Fibroblast of lung (primary cell): Measurements from ENCODE around the gene TBCA. TPM values are rescaled to one million over a fixed set of nuclear protein-coding genes. Genes with fewer than 3 reads are reported as not detected.

ENCODE experiments used
- DNase-seq, 2 donors: peaks; one replicate each; pipeline versions ENCODE4 v3.0.0 to v3.0.0-alpha.2; 2010; ENCODE audit warnings: low read depth in 2 of 2
- H2AFZ ChIP-seq: 2 replicates; pipeline ENCODE4 v1.5.1; 2012; ENCODE audit warnings: low read length, control low read depth, inconsistent platforms
- H3K27ac ChIP-seq: 2 replicates; pipeline ENCODE4 v1.5.1; 2011; ENCODE audit warnings: low read length, control low read depth; ENCODE audit not compliant: insufficient read depth
- H3K27me3 ChIP-seq: 2 replicates; pipeline ENCODE4 v1.5.1; 2011; ENCODE audit warnings: mild to moderate bottlenecking, low read length; ENCODE audit not compliant: control insufficient read depth, insufficient read depth
- H3K36me3 ChIP-seq: 2 replicates; pipeline ENCODE4 v1.5.1; 2011; ENCODE audit warnings: low read length; ENCODE audit not compliant: control insufficient read depth, insufficient read depth
- H3K4me1 ChIP-seq: 2 replicates; pipeline ENCODE4 v1.5.1; 2011; ENCODE audit warnings: low read length; ENCODE audit not compliant: control insufficient read depth, insufficient read depth; ENCODE audit errors: extremely low read depth
- H3K4me2 ChIP-seq: 2 replicates; pipeline ENCODE4 v1.5.1; 2011; ENCODE audit warnings: low read length, control low read depth; ENCODE audit not compliant: insufficient read depth; ENCODE audit errors: extremely low read depth
- H3K4me3 ChIP-seq, 4 experiments: fragments of 200-600 bp in 1 of 4; sonication (generic) in 1 of 4; replicated peaks in 1 of 4; 2 replicates each; pipeline ENCODE4 v1.5.1; 2011 to 2016; ENCODE audit warnings: low read length in 4 of 4, low read depth in 3 of 4, mild to moderate bottlenecking in 3 of 4, control low read depth in 2 of 4, inconsistent platforms in 1 of 4, mixed read lengths in 1 of 4; ENCODE audit not compliant: insufficient read depth in 1 of 4; ENCODE audit errors: control extremely low read depth in 1 of 4
- H3K79me2 ChIP-seq: 2 replicates; pipeline ENCODE4 v1.5.1; 2012; ENCODE audit warnings: mild to moderate bottlenecking, low read length, inconsistent platforms; ENCODE audit not compliant: control insufficient read depth, insufficient read depth
- H3K9ac ChIP-seq: 2 replicates; pipeline ENCODE4 v1.5.1; 2011; ENCODE audit warnings: mild to moderate bottlenecking, low read length, control low read depth; ENCODE audit not compliant: insufficient read depth
- H3K9me3 ChIP-seq: 2 replicates; pipeline ENCODE4 v1.5.1; 2012; ENCODE audit warnings: low read depth, low read length; ENCODE audit not compliant: control insufficient read depth, insufficient read depth
- H4K20me1 ChIP-seq: 2 replicates; pipeline ENCODE4 v1.5.1; 2011; ENCODE audit warnings: low read length; ENCODE audit not compliant: control insufficient read depth, insufficient read depth; ENCODE audit errors: extremely low read depth
- EZH2 ChIP-seq: IDR thresholded peaks from 2 replicates; pipeline ENCODE4 v1.5.1; 2012; ENCODE audit warnings: low read length, control low read depth, mild to moderate bottlenecking; ENCODE audit errors: missing control alignments
- polyA plus RNA-seq, 2 donors: library from polyadenylated mRNA; depleted of rRNA in 1 of 2; stranded (reverse) in 1 of 2; unstranded in 1 of 2; fragments of >200 nt; gene quantifications; 2 replicates each; pipeline ENCODE4 v1.2.1, GENCODE V29; 2011 to 2012; ENCODE audit warnings: missing spikeins in 1 of 2
- total RNA-seq: library from RNA; depleted of rRNA; stranded (reverse); fragments of >200 nt; gene quantifications from 2 replicates; pipeline ENCODE4 v1.2.1, GENCODE V29; 2014
- TF ChIP-seq, protein P1 (sequence below), 2 donors: IDR thresholded peaks in 1 of 2; conservative IDR thresholded peaks in 1 of 2; 1 replicate in 1 of 2; 2 replicates in 1 of 2; pipeline ENCODE4 v1.5.1; 2011 to 2012; ENCODE audit warnings: low read length in 2 of 2, control low read depth in 1 of 2, inconsistent platforms in 1 of 2, low read depth in 1 of 2, mild to moderate bottlenecking in 1 of 2

The TBCA gene
- total and polyA plus RNA-seq, 2 donors (not counting 1 experiment from before 2014, with no cell fraction given): 125 to 238 TPM

DNA sequence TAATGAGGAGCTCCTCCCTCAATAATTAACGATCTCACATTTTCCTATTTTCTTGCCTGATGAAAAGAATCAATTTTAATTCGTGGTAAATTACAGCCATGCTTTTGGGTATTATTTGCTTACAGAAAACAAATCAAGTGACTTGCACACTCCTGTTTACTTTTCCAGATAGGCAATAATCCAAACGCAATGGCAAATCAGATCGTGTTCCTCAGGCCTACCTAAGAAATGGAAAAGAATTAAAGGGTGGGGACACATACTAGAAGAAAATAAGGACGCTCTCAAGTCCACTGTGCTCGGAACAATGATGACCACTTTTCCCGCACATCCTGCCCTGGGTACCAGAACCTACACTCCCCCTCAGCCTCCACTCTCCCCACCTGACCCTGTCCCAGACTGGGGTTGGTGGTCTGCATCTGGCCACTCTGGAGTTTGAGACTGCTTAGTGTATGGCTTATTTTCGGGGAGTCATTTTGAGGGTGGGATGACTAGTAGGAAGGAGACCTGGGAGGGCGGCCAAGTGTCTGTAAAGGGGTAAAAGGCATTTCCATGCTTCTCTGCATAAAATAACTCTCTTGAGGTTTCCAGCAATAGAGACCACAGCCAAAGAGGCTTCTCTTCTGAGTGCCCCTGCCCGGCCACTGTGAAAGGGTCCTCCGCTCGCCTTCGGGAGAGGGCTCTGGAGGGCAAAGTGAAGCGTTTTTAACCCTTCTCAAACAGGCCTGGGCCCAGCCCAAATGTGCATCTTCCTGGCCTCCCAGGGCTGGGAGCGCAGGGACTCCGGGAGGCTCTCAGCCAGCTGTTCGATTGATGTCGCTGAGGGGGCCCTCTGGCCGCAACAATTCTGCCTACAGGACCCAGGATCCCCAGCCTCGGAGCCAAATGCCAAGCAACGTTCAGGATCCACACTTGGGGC is 133.1 kb downstream of the TBCA start:
- no peak for DNase-seq
- TF ChIP-seq, protein P1, sequence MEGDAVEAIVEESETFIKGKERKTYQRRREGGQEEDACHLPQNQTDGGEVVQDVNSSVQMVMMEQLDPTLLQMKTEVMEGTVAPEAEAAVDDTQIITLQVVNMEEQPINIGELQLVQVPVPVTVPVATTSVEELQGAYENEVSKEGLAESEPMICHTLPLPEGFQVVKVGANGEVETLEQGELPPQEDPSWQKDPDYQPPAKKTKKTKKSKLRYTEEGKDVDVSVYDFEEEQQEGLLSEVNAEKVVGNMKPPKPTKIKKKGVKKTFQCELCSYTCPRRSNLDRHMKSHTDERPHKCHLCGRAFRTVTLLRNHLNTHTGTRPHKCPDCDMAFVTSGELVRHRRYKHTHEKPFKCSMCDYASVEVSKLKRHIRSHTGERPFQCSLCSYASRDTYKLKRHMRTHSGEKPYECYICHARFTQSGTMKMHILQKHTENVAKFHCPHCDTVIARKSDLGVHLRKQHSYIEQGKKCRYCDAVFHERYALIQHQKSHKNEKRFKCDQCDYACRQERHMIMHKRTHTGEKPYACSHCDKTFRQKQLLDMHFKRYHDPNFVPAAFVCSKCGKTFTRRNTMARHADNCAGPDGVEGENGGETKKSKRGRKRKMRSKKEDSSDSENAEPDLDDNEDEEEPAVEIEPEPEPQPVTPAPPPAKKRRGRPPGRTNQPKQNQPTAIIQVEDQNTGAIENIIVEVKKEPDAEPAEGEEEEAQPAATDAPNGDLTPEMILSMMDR (conservative IDR thresholded peaks at IDR 0.05 in 1 of 2, IDR thresholded peaks at IDR 0.05 in 1 of 2; ENCODE audit: low read depth in 1 of 2, low read length in 2 of 2): no peak
- peak; percentile 86 for TF ChIP-seq EZH2
- Histone ChIP-seq H3K4me3 (no peak overlapping the region), H3K9me3 (no peaks in the 10 kb centered on the region), H3K4me1 (no peaks in the 10 kb centered on the region), H3K9ac (no peak overlapping the region), H3K27me3 (peaks cover 74% of the 10 kb centered on the region), H3K27ac (no peak overlapping the region), H2AFZ (no peak overlapping the region), H4K20me1 (peaks cover 2% of the 10 kb centered on the region), H3K79me2 (no peaks in the 10 kb centered on the region), H3K36me3 (no peaks in the 10 kb centered on the region), H3K4me2 (no peak overlapping the region)

DNA sequence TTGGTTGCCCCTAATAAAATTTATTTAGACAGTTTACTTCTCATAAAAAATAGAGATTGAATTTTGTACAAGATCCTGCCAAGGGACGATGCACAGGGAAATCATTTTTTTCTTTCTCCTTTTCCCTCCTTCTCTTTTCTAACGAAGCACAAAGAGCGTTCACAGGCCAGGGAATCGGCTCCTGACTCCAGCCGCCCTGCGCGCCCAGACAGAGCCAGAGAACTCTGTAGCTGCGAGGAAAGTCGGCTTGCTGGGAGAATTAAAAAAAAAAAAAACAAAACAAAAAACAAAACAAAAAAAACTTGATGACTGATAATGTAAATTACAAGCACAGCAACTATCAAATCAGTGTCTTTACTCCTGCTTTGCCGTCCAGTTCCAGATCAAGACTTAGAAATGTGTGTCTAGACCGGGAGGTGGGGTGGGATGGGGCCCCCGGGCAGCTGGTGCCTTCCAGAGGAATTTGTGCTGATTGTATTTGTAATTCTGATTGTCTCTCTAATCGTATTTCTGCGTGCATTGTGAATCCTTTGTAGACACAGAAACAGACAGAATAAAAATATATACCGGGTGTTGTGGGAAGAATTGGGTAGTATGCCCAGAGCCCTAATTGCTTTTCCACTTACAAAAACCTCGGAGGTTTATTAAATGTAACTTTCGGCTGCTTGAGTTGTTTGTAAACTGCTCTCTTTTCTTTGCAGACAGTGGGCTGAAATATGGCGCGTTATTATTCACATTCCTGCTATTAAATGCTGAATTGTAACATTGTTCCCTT is 134.0 kb downstream of the TBCA start:
- no peak overlapping the region for H3K4me3 ChIP-seq
- no peak overlapping the region for H2AFZ ChIP-seq
- no peak for TF ChIP-seq EZH2
- TF ChIP-seq, protein P1 (conservative IDR thresholded peaks at IDR 0.05 in 1 of 2, IDR thresholded peaks at IDR 0.05 in 1 of 2; ENCODE audit: low read depth in 1 of 2, low read length in 2 of 2): no peak
- peaks cover 2% of the 10 kb centered on the region for H4K20me1 ChIP-seq
- no peak overlapping the region for H3K9ac ChIP-seq
- H3K27ac ChIP-seq: no peak overlapping the region
- H3K9me3 ChIP-seq: no peaks in the 10 kb centered on the region
- no peaks in the 10 kb centered on the region for H3K36me3 ChIP-seq
- H3K4me1 ChIP-seq: no peaks in the 10 kb centered on the region
- H3K27me3 ChIP-seq: peaks cover 83% of the 10 kb centered on the region
- H3K79me2 ChIP-seq: no peaks in the 10 kb centered on the region
- H3K4me2 ChIP-seq: no peak overlapping the region
- DNase-seq: no peak

DNA sequence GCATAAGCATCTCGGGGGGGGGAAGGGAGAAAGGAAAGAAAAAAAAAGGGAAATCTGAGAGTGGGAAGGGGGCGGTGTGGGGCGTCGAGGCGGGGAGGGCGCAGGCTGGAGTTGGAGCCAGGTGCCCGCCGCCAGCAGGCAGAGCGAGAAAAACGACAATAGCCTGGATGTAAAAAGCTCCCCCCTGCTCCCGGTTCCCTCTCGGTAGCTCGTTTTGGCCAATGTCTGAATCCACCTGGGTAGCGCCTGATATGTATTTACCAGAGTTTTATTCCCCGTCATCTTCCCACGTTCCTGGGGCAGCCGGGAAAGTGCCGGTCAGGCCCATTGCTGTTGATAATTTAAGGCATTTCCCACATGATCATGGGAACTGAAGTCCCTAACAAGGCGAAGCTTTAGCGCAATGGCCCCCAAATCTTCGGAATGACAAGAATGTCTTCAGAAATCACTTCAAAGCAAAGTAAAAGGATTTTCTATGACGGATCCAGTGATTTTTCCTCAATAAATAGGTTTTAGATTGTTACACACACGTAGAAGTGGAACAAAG is 134.7 kb downstream of the TBCA start:
- no peak overlapping the region for H3K9ac ChIP-seq
- no peak overlapping the region for H3K4me3 ChIP-seq
- H3K79me2 ChIP-seq: no peaks in the 10 kb centered on the region
- H4K20me1 ChIP-seq: peaks cover 2% of the 10 kb centered on the region
- no peaks in the 10 kb centered on the region for H3K4me1 ChIP-seq
- DNase-seq: no peak
- H3K36me3 ChIP-seq: no peaks in the 10 kb centered on the region
- no peak overlapping the region for H2AFZ ChIP-seq
- TF ChIP-seq, protein P1 (conservative IDR thresholded peaks at IDR 0.05 in 1 of 2, IDR thresholded peaks at IDR 0.05 in 1 of 2; ENCODE audit: low read depth in 1 of 2, low read length in 2 of 2): no peak
- TF ChIP-seq EZH2: peak; percentile 56
- H3K27me3 ChIP-seq: peaks cover 87% of the 10 kb centered on the region
- H3K4me2 ChIP-seq: no peak overlapping the region
- H3K9me3 ChIP-seq: no peaks in the 10 kb centered on the region
- H3K27ac ChIP-seq: no peak overlapping the region
